Kidney epithelial cell (primary cell): ENCODE data around the gene STXBP5L. TPM values are rescaled to one million over a fixed set of nuclear protein-coding genes. Genes with fewer than 3 reads are reported as not detected.
"Not testable (repeated sequence)": the region's sequence is repeated elsewhere in the genome, so short reads cannot be mapped to it uniquely, and the experiment has no call there.

Experiments used
- DNase-seq: peaks from one replicate; pipeline ENCODE4 v3.0.0-alpha.2; 2010; ENCODE audit warnings: low read depth
- H3K27me3 ChIP-seq: 2 replicates; pipeline ENCODE4 v1.6.0; 2011; ENCODE audit warnings: low read length; ENCODE audit not compliant: control insufficient read depth, insufficient read depth
- H3K36me3 ChIP-seq: 2 replicates; pipeline ENCODE4 v1.5.1; 2011; ENCODE audit warnings: low read length; ENCODE audit not compliant: control insufficient read depth, insufficient read depth
- H3K4me3 ChIP-seq: 2 replicates; pipeline ENCODE4 v1.5.1; 2011; ENCODE audit warnings: low read depth, mild to moderate bottlenecking, control low read depth, low read length
- total RNA-seq: library from RNA; depleted of rRNA; stranded (reverse); fragments of >200 nt; gene quantifications from 2 replicates; pipeline ENCODE4 v1.2.3, GENCODE V29; 2015
- TF ChIP-seq, protein P1 (sequence below): IDR thresholded peaks from 2 replicates; pipeline ENCODE4 v1.5.1; 2011; ENCODE audit warnings: mild to moderate bottlenecking, moderate library complexity, low read length, control low read depth, inconsistent platforms; ENCODE audit not compliant: insufficient read depth, poor library complexity, severe bottlenecking

Gene STXBP5L
- total RNA-seq, 1 donor from 2014 or later, result 0.13 TPM

DNA sequence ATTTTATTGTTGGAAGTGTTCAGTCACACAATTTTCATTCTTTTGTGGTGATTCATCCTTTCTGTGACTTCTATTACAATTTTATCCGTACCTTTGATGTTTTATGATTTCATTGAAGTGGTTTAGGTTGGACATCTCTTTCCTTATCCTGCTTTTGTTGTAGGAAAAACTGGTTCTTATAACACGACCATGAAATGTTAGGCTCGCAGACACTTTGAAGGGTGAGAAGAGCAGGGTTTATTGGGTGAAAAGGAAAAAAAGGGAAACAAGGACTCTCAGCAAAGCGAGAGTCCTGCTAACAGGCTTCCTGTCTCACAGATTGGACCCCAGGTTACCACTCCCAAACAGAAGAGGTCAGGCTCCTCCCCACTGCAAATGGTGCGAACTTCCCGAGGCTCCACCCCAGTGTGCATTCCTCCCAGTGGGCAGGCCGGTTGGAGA lies 257.4 kb downstream of the STXBP5L start:
- TF ChIP-seq, protein P1, sequence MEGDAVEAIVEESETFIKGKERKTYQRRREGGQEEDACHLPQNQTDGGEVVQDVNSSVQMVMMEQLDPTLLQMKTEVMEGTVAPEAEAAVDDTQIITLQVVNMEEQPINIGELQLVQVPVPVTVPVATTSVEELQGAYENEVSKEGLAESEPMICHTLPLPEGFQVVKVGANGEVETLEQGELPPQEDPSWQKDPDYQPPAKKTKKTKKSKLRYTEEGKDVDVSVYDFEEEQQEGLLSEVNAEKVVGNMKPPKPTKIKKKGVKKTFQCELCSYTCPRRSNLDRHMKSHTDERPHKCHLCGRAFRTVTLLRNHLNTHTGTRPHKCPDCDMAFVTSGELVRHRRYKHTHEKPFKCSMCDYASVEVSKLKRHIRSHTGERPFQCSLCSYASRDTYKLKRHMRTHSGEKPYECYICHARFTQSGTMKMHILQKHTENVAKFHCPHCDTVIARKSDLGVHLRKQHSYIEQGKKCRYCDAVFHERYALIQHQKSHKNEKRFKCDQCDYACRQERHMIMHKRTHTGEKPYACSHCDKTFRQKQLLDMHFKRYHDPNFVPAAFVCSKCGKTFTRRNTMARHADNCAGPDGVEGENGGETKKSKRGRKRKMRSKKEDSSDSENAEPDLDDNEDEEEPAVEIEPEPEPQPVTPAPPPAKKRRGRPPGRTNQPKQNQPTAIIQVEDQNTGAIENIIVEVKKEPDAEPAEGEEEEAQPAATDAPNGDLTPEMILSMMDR, result no peak
- no peak for DNase-seq

DNA sequence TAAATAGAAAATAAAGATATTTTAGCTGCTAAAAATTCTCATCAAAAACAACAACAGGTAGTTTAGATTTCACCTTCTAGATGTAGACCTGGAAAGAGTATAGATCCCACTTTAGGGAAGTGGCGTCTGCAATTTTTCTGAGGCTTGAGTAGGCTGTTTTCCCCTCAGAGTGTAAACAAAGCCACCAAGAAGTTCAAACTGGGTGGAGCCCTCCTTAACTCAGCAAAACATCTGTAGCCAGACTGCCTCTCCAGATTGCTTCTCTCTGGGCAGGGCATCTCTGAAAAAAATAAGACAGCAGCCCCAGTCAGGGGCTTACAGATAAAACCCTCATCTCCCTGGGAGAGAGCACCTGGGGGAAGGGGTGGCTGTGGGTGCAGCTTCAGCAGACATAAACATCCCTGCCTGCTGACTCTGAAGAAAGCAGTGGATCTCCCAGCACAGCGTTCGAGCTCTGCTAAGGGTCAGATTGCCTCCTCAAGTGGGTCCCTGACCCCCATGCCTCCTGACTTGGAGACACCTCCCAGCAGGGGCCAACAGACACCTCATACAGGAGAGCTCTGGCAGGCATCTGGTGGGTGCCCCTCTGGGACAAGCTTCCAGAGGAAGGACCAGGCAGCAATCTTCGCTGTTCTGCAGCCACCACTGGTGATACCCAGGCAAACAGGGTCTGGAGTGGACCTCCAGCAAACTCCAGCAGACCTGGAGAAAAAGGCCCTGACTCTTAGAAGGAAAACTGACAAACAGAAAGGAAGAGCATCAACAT lies 259.6 kb downstream of the STXBP5L start:
- Histone ChIP-seq H3K27me3 (no peaks in the 10 kb centered on the region), H3K36me3 (no peaks in the 10 kb centered on the region), H3K4me3 (no peak overlapping the region)
- no peak for DNase-seq
- TF ChIP-seq, protein P1, result no peak

More for the DNA sequence above, 257.4 kb downstream of the STXBP5L start:
- H3K27me3 ChIP-seq, result no peaks in the 10 kb centered on the region
- no peaks in the 10 kb centered on the region for H3K36me3 ChIP-seq
- H3K4me3 ChIP-seq, result no peak overlapping the region

DNA sequence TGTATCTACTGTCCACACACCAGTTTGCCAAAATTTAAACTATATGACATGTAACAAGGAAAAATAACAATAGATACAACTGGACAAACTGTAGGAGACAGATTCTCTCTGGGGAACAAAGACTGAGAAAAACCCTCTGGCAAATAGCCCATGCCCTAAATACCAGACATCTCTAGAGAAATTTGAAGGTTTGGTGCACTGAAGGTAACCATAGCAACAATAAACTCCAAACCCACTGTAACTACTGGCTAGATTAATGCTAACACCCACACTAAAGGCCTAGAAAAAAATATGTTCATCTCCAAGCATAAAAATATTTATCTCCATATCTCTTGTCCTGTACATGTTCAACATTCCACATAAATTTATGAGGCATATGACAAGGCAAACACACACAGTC lies 267.1 kb downstream of the STXBP5L start:
- H3K36me3 ChIP-seq, result no peaks in the 10 kb centered on the region
- TF ChIP-seq, protein P1, result no peak
- no peak for DNase-seq
- H3K27me3 ChIP-seq, result no peaks in the 10 kb centered on the region
- H3K4me3 ChIP-seq, result no peak overlapping the region

DNA sequence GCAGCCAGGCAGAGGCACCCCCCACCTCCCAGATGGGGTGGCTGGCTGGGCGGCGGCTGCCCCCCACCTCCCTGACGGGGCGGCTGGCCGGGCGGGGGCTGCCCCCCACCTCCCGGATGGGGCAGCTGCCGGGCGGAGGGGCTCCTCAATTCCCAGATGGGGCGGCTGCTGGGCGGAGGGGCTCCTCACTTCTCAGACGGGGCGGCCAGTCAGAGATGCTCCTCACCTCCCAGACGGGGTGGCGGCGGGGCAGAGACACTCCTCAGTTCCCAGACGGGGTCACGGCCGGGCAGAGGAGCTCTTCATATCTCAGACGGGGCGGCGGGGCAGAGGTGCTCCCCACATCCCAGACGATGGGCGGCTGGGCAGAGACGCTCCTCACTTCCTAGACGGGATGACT lies 282.6 kb downstream of the STXBP5L start:
- not testable (repeated sequence) for H3K27me3 ChIP-seq, DNase-seq, H3K4me3 ChIP-seq, H3K36me3 ChIP-seq

DNA sequence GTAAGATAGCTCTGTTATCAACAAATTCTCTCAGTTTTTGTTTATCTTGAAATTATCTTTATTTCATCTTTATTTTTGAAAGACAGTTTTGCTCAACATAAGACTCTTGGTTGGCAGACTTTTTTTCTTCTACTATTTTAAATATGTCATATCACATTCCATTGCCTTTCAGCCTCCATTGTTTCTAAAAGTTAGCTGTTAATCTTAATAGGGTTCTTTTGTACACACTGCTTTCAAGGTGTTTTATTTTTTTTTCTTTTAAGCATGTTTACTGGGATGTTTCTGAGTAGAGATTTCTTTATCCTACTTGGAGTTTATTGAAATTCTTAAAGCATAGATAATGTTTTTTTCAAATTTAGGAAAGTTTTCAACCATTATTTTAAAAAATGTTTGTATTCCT lies 294.6 kb downstream of the STXBP5L start:
- Histone ChIP-seq H3K36me3 (no peaks in the 10 kb centered on the region), H3K27me3 (no peaks in the 10 kb centered on the region), H3K4me3 (no peak overlapping the region)
- TF ChIP-seq, protein P1, result no peak
- DNase-seq, result no peak

DNA sequence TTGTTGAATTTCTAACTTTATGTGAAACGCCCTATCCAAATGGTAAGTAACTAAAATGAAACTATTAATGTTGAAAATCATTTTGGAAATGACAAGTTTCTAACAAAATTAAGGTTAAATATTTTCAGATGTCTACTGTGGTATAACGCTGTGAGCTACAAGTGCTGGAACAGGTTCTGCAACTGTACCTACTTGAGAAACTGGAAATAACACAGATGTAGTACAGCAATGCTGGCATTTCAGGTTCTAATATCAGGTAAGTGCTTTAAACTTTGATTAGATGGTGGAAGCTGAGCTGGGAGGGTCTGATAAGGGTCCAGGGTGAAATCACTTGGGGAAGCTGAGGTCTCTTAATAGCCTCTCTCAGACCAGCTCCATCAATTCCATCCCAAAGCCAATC lies 315.1 kb downstream of the STXBP5L start:
- H3K4me3 ChIP-seq, result no peak overlapping the region
- DNase-seq, result no peak
- TF ChIP-seq, protein P1, result no peak
- H3K36me3 ChIP-seq, result no peaks in the 10 kb centered on the region
- no peaks in the 10 kb centered on the region for H3K27me3 ChIP-seq
